GM12875 (cell line): ENCODE results near the gene POLR3A.
"Not testable (repeated sequence)": the region's sequence is repeated elsewhere in the genome, so short reads cannot be mapped to it uniquely, and the experiment has no call there.

Source experiments
- H3K4me3 ChIP-seq: one replicate; pipeline ENCODE4 v1.5.1; 2011; ENCODE audit warnings: low read depth, low read length, control low read depth
- CTCF ChIP-seq: IDR thresholded peaks from 2 replicates; pipeline ENCODE4 v1.5.1; 2011; ENCODE audit warnings: low read depth, mild to moderate bottlenecking, control low read depth, inconsistent platforms, low read length, moderate library complexity, borderline replicate concordance; ENCODE audit not compliant: insufficient read depth

The POLR3A gene

GRCh38 chr10:78002541-78003288 lies 26.6 kb downstream of the POLR3A start:
- no peak overlapping the region for H3K4me3 ChIP-seq
- no peak for TF ChIP-seq CTCF

- H3K4me3 ChIP-seq, result no peak overlapping the region
- TF ChIP-seq CTCF, result no peak
These were observed 28.3 kb downstream of the POLR3A start for GRCh38 chr10:78000956-78001472.

- TF ChIP-seq CTCF, result no peak
- no peak overlapping the region for H3K4me3 ChIP-seq
These were observed 29.1 kb downstream of the POLR3A start for GRCh38 chr10:78000206-78000605.

GRCh38 chr10:77998780-77999179 lies 30.5 kb downstream of the POLR3A start:
- not testable (repeated sequence) for H3K4me3 ChIP-seq

- no peak overlapping the region for H3K4me3 ChIP-seq
- no peak for TF ChIP-seq CTCF
These were observed 35.7 kb downstream of the POLR3A start for GRCh38 chr10:77993620-77994019.

- no peak overlapping the region for H3K4me3 ChIP-seq
- no peak for TF ChIP-seq CTCF
These were observed 40.1 kb downstream of the POLR3A start for GRCh38 chr10:77989081-77989724.

- H3K4me3 ChIP-seq, result no peak overlapping the region
- no peak for TF ChIP-seq CTCF
These were observed 41.6 kb downstream of the POLR3A start for GRCh38 chr10:77987671-77988255.
